HAP-1 (cell line): ENCODE results near the gene SFXN5.

Experiments used
- DNase-seq, 2 experiments: peaks; one replicate each; pipeline ENCODE4 v3.0.0-alpha.2; 2016 to 2020; ENCODE audit warnings: low spot score in 2 of 2
- H3K27me3 ChIP-seq: fragments of 250-450 bp; sonication (Bioruptor Pico); 2 replicates; pipeline ENCODE4 v1.5.1; 2020; ENCODE audit warnings: low read depth, mild to moderate bottlenecking, moderate library complexity
- H3K36me3 ChIP-seq: fragments of 250-450 bp; sonication (Bioruptor Pico); replicated peaks from 2 replicates; pipeline ENCODE4 v1.5.1; 2020; ENCODE audit warnings: mild to moderate bottlenecking
- H3K4me1 ChIP-seq: fragments of 250-450 bp; sonication (Bioruptor Pico); 2 replicates; pipeline ENCODE4 v1.5.1; 2020; ENCODE audit warnings: mild to moderate bottlenecking
- H3K4me3 ChIP-seq: fragments of 250-450 bp; sonication (Bioruptor Pico); 2 replicates; pipeline ENCODE4 v1.5.1; 2020; ENCODE audit warnings: mild to moderate bottlenecking, moderate library complexity
- H3K9me3 ChIP-seq: fragments of 250-450 bp; sonication (Bioruptor Pico); 2 replicates; pipeline ENCODE4 v1.5.1; 2020; ENCODE audit warnings: mild to moderate bottlenecking, moderate library complexity
- in situ Hi-C: fragments of 300-500 bp; cut with MboI; formaldehyde crosslinking; loops from 3 replicates; pipeline ENCODE4 v1.14.3; 2020; ENCODE audit warnings: low sequenced_read_pairs, inconsistent platforms, mixed read lengths

The SFXN5 gene

GRCh38 chr2:72961036-72961720 lies 110.3 kb downstream of the SFXN5 start:
- Histone ChIP-seq H3K4me1 (no peaks in the 10 kb centered on the region), H3K4me3 (no peak overlapping the region), H3K9me3 (no peaks in the 10 kb centered on the region), H3K36me3 (no peaks in the 10 kb centered on the region), H3K27me3 (no peaks in the 10 kb centered on the region)
- no peak for DNase-seq
- in situ Hi-C loops = no loop called here

GRCh38 chr2:72959995-72960981 lies 111.2 kb downstream of the SFXN5 start:
- Histone ChIP-seq H3K36me3 (no peaks in the 10 kb centered on the region), H3K4me3 (no peak overlapping the region), H3K9me3 (no peaks in the 10 kb centered on the region), H3K27me3 (no peaks in the 10 kb centered on the region), H3K4me1 (no peaks in the 10 kb centered on the region)
- no peak for DNase-seq
- in situ Hi-C loops = no loop called here

DNA sequence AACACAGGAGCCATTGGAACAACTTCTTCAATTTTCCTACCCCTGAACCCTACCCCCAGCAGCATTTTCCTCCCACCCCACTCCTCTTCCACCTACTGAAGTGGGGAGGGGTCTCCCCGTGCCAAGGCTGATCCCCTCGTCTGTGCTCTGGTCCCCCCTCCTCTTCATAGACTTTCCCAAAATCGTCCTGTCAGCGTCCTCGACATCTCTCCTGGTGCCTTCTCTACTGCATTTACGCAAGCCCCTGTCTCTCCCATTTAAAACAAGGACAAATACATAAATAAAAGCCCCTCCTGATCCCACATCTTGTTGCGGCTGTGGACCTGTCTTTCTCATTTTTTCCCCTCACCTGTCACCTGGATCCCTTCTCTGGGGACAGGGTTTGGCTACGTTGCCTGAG lies 112.0 kb downstream of the SFXN5 start:
- Histone ChIP-seq H3K4me1 (no peaks in the 10 kb centered on the region), H3K36me3 (no peaks in the 10 kb centered on the region), H3K4me3 (no peak overlapping the region), H3K9me3 (no peaks in the 10 kb centered on the region), H3K27me3 (no peaks in the 10 kb centered on the region)
- DNase-seq = no peak
- in situ Hi-C loops = no loop called here

DNA sequence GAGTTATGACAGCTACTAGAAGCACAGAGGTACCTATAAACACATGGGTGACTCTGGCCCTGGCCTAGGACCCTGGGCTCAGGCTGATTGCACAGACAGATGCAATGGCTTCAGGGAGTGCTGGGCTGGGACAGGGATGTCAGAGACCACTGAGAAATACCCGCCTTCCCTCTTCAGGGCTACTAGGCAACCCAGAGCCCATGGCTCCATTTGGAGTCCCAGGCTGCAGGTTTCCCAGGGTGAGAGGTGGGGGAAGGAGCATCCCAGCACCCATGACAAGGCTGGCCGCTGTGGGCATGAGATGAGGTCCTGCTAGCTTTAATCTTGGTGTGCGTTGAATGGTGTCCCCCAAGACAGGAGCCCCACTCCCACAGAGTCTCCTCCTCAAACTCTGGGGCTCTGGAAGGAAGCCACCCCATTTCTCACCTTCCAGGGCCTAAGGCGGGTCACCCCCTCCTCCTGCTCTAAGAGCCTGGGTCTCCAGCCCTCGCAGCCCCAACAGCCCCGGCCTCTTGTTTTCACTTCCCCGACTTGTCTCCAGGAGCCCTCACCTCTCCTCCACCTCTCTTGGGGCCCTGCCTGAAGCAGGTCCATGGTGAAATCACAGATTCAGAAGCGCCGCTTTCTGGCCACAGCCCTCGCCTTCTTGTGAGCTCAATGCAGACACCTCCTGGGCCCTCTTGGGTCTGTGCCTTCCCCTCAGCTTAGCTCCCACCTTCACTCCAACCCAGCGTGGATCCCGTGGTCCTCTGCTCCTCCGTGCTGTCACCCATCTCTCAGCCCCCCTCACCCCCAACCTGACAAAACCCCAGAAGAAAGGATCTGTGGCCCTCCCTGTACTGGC lies 112.7 kb downstream of the SFXN5 start:
- no peaks in the 10 kb centered on the region for H3K9me3 ChIP-seq
- H3K4me1 ChIP-seq = no peaks in the 10 kb centered on the region
- H3K27me3 ChIP-seq = no peaks in the 10 kb centered on the region
- in situ Hi-C loops = no loop called here
- H3K4me3 ChIP-seq = no peak overlapping the region
- no peaks in the 10 kb centered on the region for H3K36me3 ChIP-seq
- no peak for DNase-seq

- Histone ChIP-seq H3K27me3 (no peaks in the 10 kb centered on the region), H3K4me3 (no peak overlapping the region), H3K9me3 (no peaks in the 10 kb centered on the region), H3K4me1 (no peaks in the 10 kb centered on the region), H3K36me3 (no peaks in the 10 kb centered on the region)
- in situ Hi-C loops = no loop called here
- no peak for DNase-seq
Observed at GRCh38 chr2:72956936-72957335, 114.6 kb downstream of the SFXN5 start.

GRCh38 chr2:72956050-72956395 lies 115.5 kb downstream of the SFXN5 start:
- in situ Hi-C loops = no loop called here
- no peaks in the 10 kb centered on the region for H3K9me3 ChIP-seq
- no peaks in the 10 kb centered on the region for H3K27me3 ChIP-seq
- no peak overlapping the region for H3K4me3 ChIP-seq
- no peaks in the 10 kb centered on the region for H3K4me1 ChIP-seq
- no peaks in the 10 kb centered on the region for H3K36me3 ChIP-seq
- no peak for DNase-seq

GRCh38 chr2:72955228-72956049 lies 116.1 kb downstream of the SFXN5 start:
- in situ Hi-C loops = no loop called here

DNA sequence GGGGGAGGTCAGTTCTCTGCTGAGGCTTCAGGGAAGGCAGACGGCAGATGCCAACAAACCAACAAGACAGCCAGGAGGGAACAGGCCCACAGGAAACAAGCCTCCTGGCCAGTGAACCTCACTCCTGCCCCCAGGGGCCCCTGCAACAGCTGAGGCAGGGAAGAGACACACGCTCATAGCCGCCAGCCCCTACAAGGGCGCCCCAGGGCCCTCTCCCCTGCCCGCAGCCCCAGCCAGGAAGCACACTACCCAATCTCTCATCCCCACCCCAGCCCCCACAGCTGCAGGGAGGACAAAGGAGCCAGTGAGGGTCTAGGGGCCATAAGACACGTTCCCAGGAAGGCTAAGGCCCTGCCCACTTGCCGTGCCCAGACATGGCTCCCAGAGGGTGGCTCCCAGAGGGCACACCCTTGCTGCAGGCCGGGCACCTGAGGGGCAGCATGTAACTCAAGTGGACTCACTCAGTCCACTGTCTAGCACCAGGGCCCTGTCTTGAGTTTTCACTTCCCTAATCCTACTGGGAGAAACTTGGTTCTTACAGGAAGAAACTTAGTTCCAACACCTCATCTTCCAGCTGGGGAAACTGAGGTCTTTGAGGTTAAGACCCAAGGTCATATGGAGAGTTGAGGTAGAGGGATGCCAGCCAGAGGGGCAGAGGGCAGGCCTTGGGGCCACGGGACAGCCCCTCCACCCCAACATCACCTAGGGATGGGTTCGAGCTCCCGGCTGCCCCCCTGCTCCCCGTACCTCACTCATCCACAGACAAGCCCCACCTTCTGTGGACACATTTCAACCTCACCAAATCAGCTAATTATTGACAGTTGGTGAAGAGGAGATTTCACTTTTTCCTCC lies 116.9 kb downstream of the SFXN5 start:
- in situ Hi-C loops = no loop called here
- no peaks in the 10 kb centered on the region for H3K36me3 ChIP-seq
- H3K4me3 ChIP-seq = no peak overlapping the region
- H3K9me3 ChIP-seq = no peaks in the 10 kb centered on the region
- no peaks in the 10 kb centered on the region for H3K4me1 ChIP-seq
- DNase-seq = no peak
- H3K27me3 ChIP-seq = no peaks in the 10 kb centered on the region

More at GRCh38 chr2:72955228-72956049, 116.1 kb downstream of the SFXN5 start:
- Histone ChIP-seq H3K4me1 (no peaks in the 10 kb centered on the region), H3K9me3 (no peaks in the 10 kb centered on the region), H3K27me3 (no peaks in the 10 kb centered on the region), H3K4me3 (no peak overlapping the region), H3K36me3 (no peaks in the 10 kb centered on the region)
- peak in 1 of 2 experiments; percentile 46 for DNase-seq

- no peak for DNase-seq
- H3K27me3 ChIP-seq = no peaks in the 10 kb centered on the region
- H3K9me3 ChIP-seq = no peaks in the 10 kb centered on the region
- H3K4me1 ChIP-seq = no peaks in the 10 kb centered on the region
- no peak overlapping the region for H3K4me3 ChIP-seq
- H3K36me3 ChIP-seq = no peaks in the 10 kb centered on the region
- in situ Hi-C loops = no loop called here
Observed at GRCh38 chr2:72953976-72954375, 117.5 kb downstream of the SFXN5 start.

DNA sequence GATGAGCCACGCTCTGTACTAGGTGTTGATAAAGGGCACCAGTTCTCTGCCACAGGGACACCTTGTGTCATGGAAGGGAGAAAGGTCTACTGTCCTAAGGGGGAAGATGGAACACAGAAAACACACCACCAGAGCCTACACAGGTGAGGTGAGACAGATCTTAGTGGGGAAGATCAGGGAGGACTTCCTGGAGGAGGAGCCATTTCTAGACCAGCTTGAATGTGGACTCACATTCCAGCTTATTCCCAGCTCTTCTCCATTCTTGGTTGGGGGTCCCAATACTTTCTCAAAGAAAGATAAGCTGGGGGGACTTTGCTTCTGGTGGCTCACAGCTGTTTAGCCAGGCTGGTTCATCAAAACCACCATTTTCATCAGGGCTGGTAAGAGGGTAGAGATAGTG lies 118.0 kb downstream of the SFXN5 start:
- no peaks in the 10 kb centered on the region for H3K36me3 ChIP-seq
- H3K4me3 ChIP-seq = no peak overlapping the region
- DNase-seq = no peak
- no peaks in the 10 kb centered on the region for H3K4me1 ChIP-seq
- in situ Hi-C loops = no loop called here
- no peaks in the 10 kb centered on the region for H3K9me3 ChIP-seq
- H3K27me3 ChIP-seq = no peaks in the 10 kb centered on the region

DNA sequence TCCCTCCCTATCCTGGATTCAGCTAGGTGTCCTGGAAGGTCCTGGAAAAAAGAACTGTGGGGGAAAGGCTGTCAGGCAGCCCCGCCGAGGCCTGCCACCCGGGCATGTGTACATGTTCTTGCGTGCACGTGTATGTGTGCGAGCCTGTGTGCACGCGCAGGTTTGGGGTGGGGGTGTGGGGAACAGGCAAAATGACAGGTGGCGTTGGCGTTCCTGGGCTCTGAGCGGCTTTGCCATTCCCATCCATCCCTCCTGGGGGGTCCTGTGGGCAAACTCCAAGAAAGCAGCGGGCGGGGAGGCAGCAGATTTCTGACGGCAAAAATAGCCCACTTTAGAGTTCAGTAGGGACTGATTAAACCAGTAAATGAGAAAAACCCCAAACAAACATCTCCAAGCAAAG lies 118.6 kb downstream of the SFXN5 start:
- no peak for DNase-seq
- H3K27me3 ChIP-seq = no peaks in the 10 kb centered on the region
- no peaks in the 10 kb centered on the region for H3K9me3 ChIP-seq
- in situ Hi-C loops = no loop called here
- no peaks in the 10 kb centered on the region for H3K36me3 ChIP-seq
- H3K4me1 ChIP-seq = no peaks in the 10 kb centered on the region
- H3K4me3 ChIP-seq = no peak overlapping the region

- Histone ChIP-seq H3K27me3 (no peaks in the 10 kb centered on the region), H3K4me1 (no peaks in the 10 kb centered on the region), H3K36me3 (no peaks in the 10 kb centered on the region), H3K9me3 (no peaks in the 10 kb centered on the region), H3K4me3 (no peak overlapping the region)
- in situ Hi-C loops = no loop called here
- DNase-seq = no peak
Observed at GRCh38 chr2:72952110-72952823, 119.2 kb downstream of the SFXN5 start.
